K562 (cell line): Measurements from ENCODE around the gene APLP1.

Source experiments
- CREB1 ChIP-seq, 2 experiments: sonication (generic) in 1 of 2; formaldehyde crosslinking in 1 of 2; IDR thresholded peaks; 2 replicates each; pipeline versions ENCODE4 v1.6.1 to v1.8.0; 2012 to 2022; ENCODE audit warnings: inconsistent platforms in 1 of 2, mild to moderate bottlenecking in 1 of 2, missing genetic modification reagents in 1 of 2, moderate library complexity in 1 of 2
- CTCF ChIP-seq, 3 experiments: IDR thresholded peaks in 2 of 3; conservative IDR thresholded peaks in 1 of 3; 2 replicates each; pipeline ENCODE4 v1.5.1; 2011 to 2012; ENCODE audit warnings: low read length in 3 of 3, mild to moderate bottlenecking in 3 of 3, control low read depth in 2 of 3, improper control_type of control experiment in 1 of 3, inconsistent platforms in 1 of 3, low read depth in 1 of 3, mixed read lengths in 1 of 3, moderate library complexity in 1 of 3; ENCODE audit not compliant: insufficient read depth in 2 of 3
- POLR2A ChIP-seq: fragments of 450-650 bp; conservative IDR thresholded peaks from 2 replicates; pipeline ENCODE4 v1.6.1; 2016
- TAF1 ChIP-seq: IDR thresholded peaks from 2 replicates; pipeline ENCODE4 v1.6.1; 2011; ENCODE audit warnings: mild to moderate bottlenecking, low read length, moderate library complexity; ENCODE audit not compliant: insufficient read depth, control insufficient read depth, severe bottlenecking; ENCODE audit errors: extremely low read depth
- TF ChIP-seq, protein P1 (sequence below), 2 experiments: fragments of 450-650 bp; formaldehyde crosslinking in 1 of 2; IDR thresholded peaks; 2 replicates each; pipeline versions ENCODE4 v1.4.0 to v1.6.1; 2014 to 2020; ENCODE audit warnings: mild to moderate bottlenecking in 2 of 2, borderline replicate concordance in 1 of 2, low read depth in 1 of 2
- TF ChIP-seq, protein P2 (sequence below): fragments of 200-800 bp; sonication (Bioruptor generic); IDR thresholded peaks from 2 replicates; pipeline ENCODE4 v1.6.1; 2016; ENCODE audit warnings: missing genetic modification characterization, missing compliant biosample characterization

DNA sequence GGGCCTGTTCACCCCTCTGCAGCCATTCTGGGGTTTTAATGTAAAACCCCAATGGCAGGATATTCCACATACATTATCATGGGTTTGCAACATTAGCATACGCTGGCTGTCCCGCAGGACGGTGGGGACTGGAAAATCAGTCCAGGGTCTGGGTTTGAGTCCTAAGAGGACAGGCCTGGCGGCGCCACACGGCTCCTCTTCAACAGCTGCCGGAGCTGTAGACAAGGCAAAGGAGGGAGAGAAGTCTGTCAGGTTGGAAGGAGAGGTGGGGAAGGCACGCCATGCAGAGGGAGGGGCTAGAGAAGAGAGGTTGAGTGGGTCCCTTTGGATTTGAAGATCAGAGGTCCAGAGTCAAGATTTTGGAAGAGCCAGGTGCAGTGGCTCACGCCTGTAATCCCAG is 20.0 kb downstream of the APLP1 start:
- TF ChIP-seq, protein P1, sequence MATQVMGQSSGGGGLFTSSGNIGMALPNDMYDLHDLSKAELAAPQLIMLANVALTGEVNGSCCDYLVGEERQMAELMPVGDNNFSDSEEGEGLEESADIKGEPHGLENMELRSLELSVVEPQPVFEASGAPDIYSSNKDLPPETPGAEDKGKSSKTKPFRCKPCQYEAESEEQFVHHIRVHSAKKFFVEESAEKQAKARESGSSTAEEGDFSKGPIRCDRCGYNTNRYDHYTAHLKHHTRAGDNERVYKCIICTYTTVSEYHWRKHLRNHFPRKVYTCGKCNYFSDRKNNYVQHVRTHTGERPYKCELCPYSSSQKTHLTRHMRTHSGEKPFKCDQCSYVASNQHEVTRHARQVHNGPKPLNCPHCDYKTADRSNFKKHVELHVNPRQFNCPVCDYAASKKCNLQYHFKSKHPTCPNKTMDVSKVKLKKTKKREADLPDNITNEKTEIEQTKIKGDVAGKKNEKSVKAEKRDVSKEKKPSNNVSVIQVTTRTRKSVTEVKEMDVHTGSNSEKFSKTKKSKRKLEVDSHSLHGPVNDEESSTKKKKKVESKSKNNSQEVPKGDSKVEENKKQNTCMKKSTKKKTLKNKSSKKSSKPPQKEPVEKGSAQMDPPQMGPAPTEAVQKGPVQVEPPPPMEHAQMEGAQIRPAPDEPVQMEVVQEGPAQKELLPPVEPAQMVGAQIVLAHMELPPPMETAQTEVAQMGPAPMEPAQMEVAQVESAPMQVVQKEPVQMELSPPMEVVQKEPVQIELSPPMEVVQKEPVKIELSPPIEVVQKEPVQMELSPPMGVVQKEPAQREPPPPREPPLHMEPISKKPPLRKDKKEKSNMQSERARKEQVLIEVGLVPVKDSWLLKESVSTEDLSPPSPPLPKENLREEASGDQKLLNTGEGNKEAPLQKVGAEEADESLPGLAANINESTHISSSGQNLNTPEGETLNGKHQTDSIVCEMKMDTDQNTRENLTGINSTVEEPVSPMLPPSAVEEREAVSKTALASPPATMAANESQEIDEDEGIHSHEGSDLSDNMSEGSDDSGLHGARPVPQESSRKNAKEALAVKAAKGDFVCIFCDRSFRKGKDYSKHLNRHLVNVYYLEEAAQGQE (IDR thresholded peaks at IDR 0.05; ENCODE audit: borderline replicate concordance) = no peak
- TF ChIP-seq, protein P1 (CRISPR knock-in tag; IDR thresholded peaks at IDR 0.05; ENCODE audit: low read depth) = no peak
- TF ChIP-seq, protein P2, sequence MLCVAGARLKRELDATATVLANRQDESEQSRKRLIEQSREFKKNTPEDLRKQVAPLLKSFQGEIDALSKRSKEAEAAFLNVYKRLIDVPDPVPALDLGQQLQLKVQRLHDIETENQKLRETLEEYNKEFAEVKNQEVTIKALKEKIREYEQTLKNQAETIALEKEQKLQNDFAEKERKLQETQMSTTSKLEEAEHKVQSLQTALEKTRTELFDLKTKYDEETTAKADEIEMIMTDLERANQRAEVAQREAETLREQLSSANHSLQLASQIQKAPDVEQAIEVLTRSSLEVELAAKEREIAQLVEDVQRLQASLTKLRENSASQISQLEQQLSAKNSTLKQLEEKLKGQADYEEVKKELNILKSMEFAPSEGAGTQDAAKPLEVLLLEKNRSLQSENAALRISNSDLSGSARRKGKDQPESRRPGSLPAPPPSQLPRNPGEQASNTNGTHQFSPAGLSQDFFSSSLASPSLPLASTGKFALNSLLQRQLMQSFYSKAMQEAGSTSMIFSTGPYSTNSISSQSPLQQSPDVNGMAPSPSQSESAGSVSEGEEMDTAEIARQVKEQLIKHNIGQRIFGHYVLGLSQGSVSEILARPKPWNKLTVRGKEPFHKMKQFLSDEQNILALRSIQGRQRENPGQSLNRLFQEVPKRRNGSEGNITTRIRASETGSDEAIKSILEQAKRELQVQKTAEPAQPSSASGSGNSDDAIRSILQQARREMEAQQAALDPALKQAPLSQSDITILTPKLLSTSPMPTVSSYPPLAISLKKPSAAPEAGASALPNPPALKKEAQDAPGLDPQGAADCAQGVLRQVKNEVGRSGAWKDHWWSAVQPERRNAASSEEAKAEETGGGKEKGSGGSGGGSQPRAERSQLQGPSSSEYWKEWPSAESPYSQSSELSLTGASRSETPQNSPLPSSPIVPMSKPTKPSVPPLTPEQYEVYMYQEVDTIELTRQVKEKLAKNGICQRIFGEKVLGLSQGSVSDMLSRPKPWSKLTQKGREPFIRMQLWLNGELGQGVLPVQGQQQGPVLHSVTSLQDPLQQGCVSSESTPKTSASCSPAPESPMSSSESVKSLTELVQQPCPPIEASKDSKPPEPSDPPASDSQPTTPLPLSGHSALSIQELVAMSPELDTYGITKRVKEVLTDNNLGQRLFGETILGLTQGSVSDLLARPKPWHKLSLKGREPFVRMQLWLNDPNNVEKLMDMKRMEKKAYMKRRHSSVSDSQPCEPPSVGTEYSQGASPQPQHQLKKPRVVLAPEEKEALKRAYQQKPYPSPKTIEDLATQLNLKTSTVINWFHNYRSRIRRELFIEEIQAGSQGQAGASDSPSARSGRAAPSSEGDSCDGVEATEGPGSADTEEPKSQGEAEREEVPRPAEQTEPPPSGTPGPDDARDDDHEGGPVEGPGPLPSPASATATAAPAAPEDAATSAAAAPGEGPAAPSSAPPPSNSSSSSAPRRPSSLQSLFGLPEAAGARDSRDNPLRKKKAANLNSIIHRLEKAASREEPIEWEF (CRISPR knock-in tag) = no peak
- TF ChIP-seq POLR2A = no peak
- TF ChIP-seq CREB1 (IDR thresholded peaks at IDR 0.05) = no peak
- no peak for TF ChIP-seq CREB1 (CRISPR knock-in tag; IDR thresholded peaks at IDR 0.05)
- no peak for TF ChIP-seq CTCF (IDR thresholded peaks at IDR 0.05 in 2 of 3, conservative IDR thresholded peaks at IDR 0.05 in 1 of 3; ENCODE audit: insufficient read depth in 2 of 3, low read depth in 1 of 3, low read length in 3 of 3)
- TF ChIP-seq TAF1 = no peak
